Hippocampal formation (tissue), 2 donors: Measurements from ENCODE around the gene CHD9.
"Not testable (repeated sequence)": the region's sequence is repeated elsewhere in the genome, so short reads cannot be mapped to it uniquely, and the experiment has no call there.

ENCODE experiments used
- DNase-seq, 2 donors: peaks; one replicate each; lab custom pipeline; 2025; lab: John Stamatoyannopoulos, UW

Gene CHD9

GRCh38 chr16:53045341-53046220 is 9.2 kb upstream of the CHD9 start:
- no peak for DNase-seq

- not testable (repeated sequence) for DNase-seq
Observed at GRCh38 chr16:53047515-53047914, 7.3 kb upstream of the CHD9 start.

GRCh38 chr16:53048139-53048915 is 6.5 kb upstream of the CHD9 start:
- DNase-seq, result no peak

GRCh38 chr16:53051255-53051654 is 3.5 kb upstream of the CHD9 start:
- not testable (repeated sequence) for DNase-seq

- no peak for DNase-seq
Observed at GRCh38 chr16:53052519-53053501, 2.0 kb upstream of the CHD9 start, which contains the start of gene CHD9NB. CHD9NB (minus strand) TSS chr16:53052897; CDS start chr16:53044158, 8,739 bp downstream.

GRCh38 chr16:53053967-53054669 is 673 bp upstream of the CHD9 start:
- DNase-seq, result peak in 1 of 2 donors; percentile 37

- DNase-seq, result peak in 1 of 2 donors; percentile 47
Observed at GRCh38 chr16:53055541-53056391, 975 bp downstream of the CHD9 start.

- no peak for DNase-seq
Observed at GRCh38 chr16:53056392-53056881, 1.6 kb downstream of the CHD9 start.

GRCh38 chr16:53057658-53058057 is 2.9 kb downstream of the CHD9 start:
- no peak for DNase-seq

- no peak for DNase-seq
Observed at GRCh38 chr16:53058441-53058840, 3.6 kb downstream of the CHD9 start.

GRCh38 chr16:53058882-53059281 is 4.1 kb downstream of the CHD9 start:
- no peak for DNase-seq

- no peak for DNase-seq
Observed at GRCh38 chr16:53059672-53060071, 4.9 kb downstream of the CHD9 start.

- DNase-seq, result no peak
Observed at GRCh38 chr16:53061256-53061655, 6.5 kb downstream of the CHD9 start.

GRCh38 chr16:53061701-53062159 is 6.9 kb downstream of the CHD9 start:
- DNase-seq, result peak in 1 of 2 donors; percentile 6

- no peak for DNase-seq
Observed at GRCh38 chr16:53064081-53064578, 9.3 kb downstream of the CHD9 start.

GRCh38 chr16:53065461-53066061 is 10.8 kb downstream of the CHD9 start:
- DNase-seq, result no peak

- no peak for DNase-seq
Observed at GRCh38 chr16:53067675-53068074, 12.9 kb downstream of the CHD9 start.

- no peak for DNase-seq
Observed at GRCh38 chr16:53068423-53068833, 13.6 kb downstream of the CHD9 start.

GRCh38 chr16:53069772-53070171 is 15.0 kb downstream of the CHD9 start:
- DNase-seq, result no peak
